ENCODE data around the gene RRM1. TPM values are rescaled to one million over a fixed set of nuclear protein-coding genes. Genes with fewer than 3 reads are reported as not detected.
"Not testable (repeated sequence)": the region's sequence is repeated elsewhere in the genome, so short reads cannot be mapped to it uniquely, and the experiment has no call there.

RRM1 gene
- total RNA-seq, 1 donor from 2014 or later: 58.5 TPM

GRCh38 chr11:4156571-4156970, 62.0 kb downstream of the RRM1 start:
- no peak overlapping the region for H3K27ac ChIP-seq (ENCODE audit: low read depth, low read length)
- H3K9ac ChIP-seq (ENCODE audit: low read depth in 1 of 3, low read length in 3 of 3): no peak overlapping the region
- H3K9me3 ChIP-seq (ENCODE audit: control insufficient read depth in 3 of 3, low read length in 3 of 3): no peaks in the 10 kb centered on the region
- no peaks in the 10 kb centered on the region for H3K36me3 ChIP-seq (ENCODE audit: control insufficient read depth in 3 of 3, insufficient read depth in 3 of 3, low read length in 3 of 3)
- no peak overlapping the region for H3K4me3 ChIP-seq (ENCODE audit: low read length in 3 of 3)
- H3K27me3 ChIP-seq (ENCODE audit: control insufficient read depth in 3 of 3, insufficient read depth in 3 of 3, low read length in 3 of 3): no peaks in the 10 kb centered on the region
- H3K4me1 ChIP-seq (ENCODE audit: control insufficient read depth in 3 of 3, insufficient read depth in 3 of 3, low read length in 3 of 3): no peaks in the 10 kb centered on the region

- not testable (repeated sequence) for H3K36me3 ChIP-seq (ENCODE audit: control insufficient read depth in 3 of 3, insufficient read depth in 3 of 3, low read length in 3 of 3); H3K4me1 ChIP-seq (ENCODE audit: control insufficient read depth in 3 of 3, insufficient read depth in 3 of 3, low read length in 3 of 3); H3K4me3 ChIP-seq (ENCODE audit: low read length in 3 of 3); H3K27me3 ChIP-seq (ENCODE audit: control insufficient read depth in 3 of 3, insufficient read depth in 3 of 3, low read length in 3 of 3); H3K9ac ChIP-seq (ENCODE audit: low read depth in 1 of 3, low read length in 3 of 3); H3K9me3 ChIP-seq (ENCODE audit: control insufficient read depth in 3 of 3, low read length in 3 of 3); H3K27ac ChIP-seq (ENCODE audit: low read depth, low read length)
Observed at GRCh38 chr11:4158818-4159217, 64.2 kb downstream of the RRM1 start.

- Histone ChIP-seq H3K27ac (ENCODE audit: low read depth, low read length) (no peak overlapping the region), H3K27me3 (ENCODE audit: control insufficient read depth in 3 of 3, insufficient read depth in 3 of 3, low read length in 3 of 3) (no peaks in the 10 kb centered on the region), H3K9ac (ENCODE audit: low read depth in 1 of 3, low read length in 3 of 3) (no peak overlapping the region), H3K9me3 (ENCODE audit: control insufficient read depth in 3 of 3, low read length in 3 of 3) (no peaks in the 10 kb centered on the region), H3K36me3 (ENCODE audit: control insufficient read depth in 3 of 3, insufficient read depth in 3 of 3, low read length in 3 of 3) (no peaks in the 10 kb centered on the region), H3K4me3 (ENCODE audit: low read length in 3 of 3) (no peak overlapping the region), H3K4me1 (ENCODE audit: control insufficient read depth in 3 of 3, insufficient read depth in 3 of 3, low read length in 3 of 3) (no peaks in the 10 kb centered on the region)
Observed at GRCh38 chr11:4161305-4161704, 66.7 kb downstream of the RRM1 start.

- Histone ChIP-seq H3K9me3 (ENCODE audit: control insufficient read depth in 3 of 3, low read length in 3 of 3) (no peaks in the 10 kb centered on the region), H3K27me3 (ENCODE audit: control insufficient read depth in 3 of 3, insufficient read depth in 3 of 3, low read length in 3 of 3) (no peaks in the 10 kb centered on the region)
Observed at GRCh38 chr11:4164884-4165590, 70.4 kb downstream of the RRM1 start.

GRCh38 chr11:4167292-4167691, 72.7 kb downstream of the RRM1 start:
- H3K9me3 ChIP-seq (ENCODE audit: control insufficient read depth in 3 of 3, low read length in 3 of 3): no peaks in the 10 kb centered on the region
- H3K4me1 ChIP-seq (ENCODE audit: control insufficient read depth in 3 of 3, insufficient read depth in 3 of 3, low read length in 3 of 3): no peaks in the 10 kb centered on the region
- H3K4me3 ChIP-seq (ENCODE audit: low read length in 3 of 3): no peak overlapping the region
- no peak overlapping the region for H3K27ac ChIP-seq (ENCODE audit: low read depth, low read length)
- H3K27me3 ChIP-seq (ENCODE audit: control insufficient read depth in 3 of 3, insufficient read depth in 3 of 3, low read length in 3 of 3): no peaks in the 10 kb centered on the region
- no peak overlapping the region for H3K9ac ChIP-seq (ENCODE audit: low read depth in 1 of 3, low read length in 3 of 3)
- H3K36me3 ChIP-seq (ENCODE audit: control insufficient read depth in 3 of 3, insufficient read depth in 3 of 3, low read length in 3 of 3): no peaks in the 10 kb centered on the region

More at GRCh38 chr11:4164884-4165590, 70.4 kb downstream of the RRM1 start:
- H3K27ac ChIP-seq (ENCODE audit: low read depth, low read length): no peak overlapping the region
- H3K36me3 ChIP-seq (ENCODE audit: control insufficient read depth in 3 of 3, insufficient read depth in 3 of 3, low read length in 3 of 3): no peaks in the 10 kb centered on the region
- H3K4me1 ChIP-seq (ENCODE audit: control insufficient read depth in 3 of 3, insufficient read depth in 3 of 3, low read length in 3 of 3): no peaks in the 10 kb centered on the region
- H3K4me3 ChIP-seq (ENCODE audit: low read length in 3 of 3): no peak overlapping the region
- no peak overlapping the region for H3K9ac ChIP-seq (ENCODE audit: low read depth in 1 of 3, low read length in 3 of 3)

- Histone ChIP-seq H3K9me3 (ENCODE audit: control insufficient read depth in 3 of 3, low read length in 3 of 3) (no peaks in the 10 kb centered on the region), H3K4me1 (ENCODE audit: control insufficient read depth in 3 of 3, insufficient read depth in 3 of 3, low read length in 3 of 3) (no peaks in the 10 kb centered on the region), H3K36me3 (ENCODE audit: control insufficient read depth in 3 of 3, insufficient read depth in 3 of 3, low read length in 3 of 3) (no peaks in the 10 kb centered on the region), H3K9ac (ENCODE audit: low read depth in 1 of 3, low read length in 3 of 3) (no peak overlapping the region), H3K27ac (ENCODE audit: low read depth, low read length) (no peak overlapping the region), H3K27me3 (ENCODE audit: control insufficient read depth in 3 of 3, insufficient read depth in 3 of 3, low read length in 3 of 3) (no peaks in the 10 kb centered on the region), H3K4me3 (ENCODE audit: low read length in 3 of 3) (no peak overlapping the region)
Observed at GRCh38 chr11:4167758-4168157, 73.2 kb downstream of the RRM1 start.

GRCh38 chr11:4175620-4176350, 81.2 kb downstream of the RRM1 start:
- not testable (repeated sequence) for H3K36me3 ChIP-seq (ENCODE audit: control insufficient read depth in 3 of 3, insufficient read depth in 3 of 3, low read length in 3 of 3); H3K9me3 ChIP-seq (ENCODE audit: control insufficient read depth in 3 of 3, low read length in 3 of 3); H3K27me3 ChIP-seq (ENCODE audit: control insufficient read depth in 3 of 3, insufficient read depth in 3 of 3, low read length in 3 of 3); H3K4me1 ChIP-seq (ENCODE audit: control insufficient read depth in 3 of 3, insufficient read depth in 3 of 3, low read length in 3 of 3); H3K9ac ChIP-seq (ENCODE audit: low read depth in 1 of 3, low read length in 3 of 3); H3K4me3 ChIP-seq (ENCODE audit: low read length in 3 of 3); H3K27ac ChIP-seq (ENCODE audit: low read depth, low read length)

- no peaks in the 10 kb centered on the region for H3K27me3 ChIP-seq (ENCODE audit: control insufficient read depth in 3 of 3, insufficient read depth in 3 of 3, low read length in 3 of 3)
- H3K36me3 ChIP-seq (ENCODE audit: control insufficient read depth in 3 of 3, insufficient read depth in 3 of 3, low read length in 3 of 3): no peaks in the 10 kb centered on the region
- no peaks in the 10 kb centered on the region for H3K9me3 ChIP-seq (ENCODE audit: control insufficient read depth in 3 of 3, low read length in 3 of 3)
- H3K9ac ChIP-seq (ENCODE audit: low read depth in 1 of 3, low read length in 3 of 3): no peak overlapping the region
- H3K27ac ChIP-seq (ENCODE audit: low read depth, low read length): no peak overlapping the region
- no peak overlapping the region for H3K4me3 ChIP-seq (ENCODE audit: low read length in 3 of 3)
- H3K4me1 ChIP-seq (ENCODE audit: control insufficient read depth in 3 of 3, insufficient read depth in 3 of 3, low read length in 3 of 3): no peaks in the 10 kb centered on the region
Observed at GRCh38 chr11:4178813-4179662, 84.4 kb downstream of the RRM1 start.

GRCh38 chr11:4180441-4181183, 86.0 kb downstream of the RRM1 start:
- Histone ChIP-seq H3K27me3 (ENCODE audit: control insufficient read depth in 3 of 3, insufficient read depth in 3 of 3, low read length in 3 of 3) (no peaks in the 10 kb centered on the region), H3K9ac (ENCODE audit: low read depth in 1 of 3, low read length in 3 of 3) (no peak overlapping the region), H3K27ac (ENCODE audit: low read depth, low read length) (no peak overlapping the region), H3K9me3 (ENCODE audit: control insufficient read depth in 3 of 3, low read length in 3 of 3) (no peaks in the 10 kb centered on the region), H3K4me1 (ENCODE audit: control insufficient read depth in 3 of 3, insufficient read depth in 3 of 3, low read length in 3 of 3) (no peaks in the 10 kb centered on the region), H3K4me3 (ENCODE audit: low read length in 3 of 3) (no peak overlapping the region), H3K36me3 (ENCODE audit: control insufficient read depth in 3 of 3, insufficient read depth in 3 of 3, low read length in 3 of 3) (no peaks in the 10 kb centered on the region)

Measured in skeletal muscle tissue (tissue), 4 donors.